H9 (cell line): ENCODE data around the gene APOL2. TPM values are rescaled to one million over a fixed set of nuclear protein-coding genes. Genes with fewer than 3 reads are reported as not detected.

Experiments used
- DNase-seq: peaks from one replicate; pipeline ENCODE4 v3.0.0-alpha.2; 2017
- H2AFZ ChIP-seq: one replicate; pipeline ENCODE4 v1.6.1; 2013; ENCODE audit warnings: mild to moderate bottlenecking, low read length, control low read depth, moderate library complexity
- H2AK5ac ChIP-seq: 2 replicates; pipeline ENCODE4 v1.6.1; 2013; ENCODE audit warnings: low read length, control low read depth, mixed read lengths; ENCODE audit not compliant: insufficient read length
- H2BK120ac ChIP-seq: one replicate; pipeline ENCODE4 v1.6.1; 2013; ENCODE audit warnings: low read depth, mild to moderate bottlenecking, low read length, control low read depth, inconsistent platforms; ENCODE audit not compliant: poor library complexity, severe bottlenecking
- H2BK12ac ChIP-seq: 2 replicates; pipeline ENCODE4 v1.6.1; 2013; ENCODE audit warnings: low read length, control low read depth, mixed read lengths, low read depth; ENCODE audit not compliant: insufficient read length
- H2BK15ac ChIP-seq: 2 replicates; pipeline ENCODE4 v1.6.1; 2013; ENCODE audit warnings: low read depth, low read length, control low read depth
- H2BK20ac ChIP-seq: one replicate; pipeline ENCODE4 v1.6.1; 2013; ENCODE audit warnings: low read depth, mild to moderate bottlenecking, low read length, control low read depth, inconsistent platforms; ENCODE audit not compliant: poor library complexity, severe bottlenecking
- H2BK5ac ChIP-seq: 2 replicates; pipeline ENCODE4 v1.6.1; 2013; ENCODE audit warnings: low read length, control low read depth, mixed read lengths; ENCODE audit not compliant: insufficient read length
- H3K14ac ChIP-seq: 2 replicates; pipeline ENCODE4 v1.6.1; 2013; ENCODE audit warnings: low read length, control low read depth; ENCODE audit not compliant: insufficient read depth
- H3K18ac ChIP-seq: 2 replicates; pipeline ENCODE4 v1.6.1; 2013; ENCODE audit warnings: low read depth, mild to moderate bottlenecking, mixed read lengths, low read length, control low read depth; ENCODE audit not compliant: insufficient read length
- H3K23ac ChIP-seq: 2 replicates; pipeline ENCODE4 v1.6.1; 2013; ENCODE audit warnings: low read length, control low read depth, mixed read lengths, low read depth; ENCODE audit not compliant: insufficient read length
- H3K23me2 ChIP-seq: 2 replicates; pipeline ENCODE4 v1.6.1; 2013; ENCODE audit warnings: low read depth, mild to moderate bottlenecking, mixed read lengths, low read length, control low read depth; ENCODE audit not compliant: insufficient read length, poor library complexity, severe bottlenecking
- H3K27ac ChIP-seq: 2 replicates; pipeline ENCODE4 v1.5.1; 2013; ENCODE audit warnings: low read length, control low read depth, mixed read lengths, low read depth; ENCODE audit not compliant: insufficient read length
- H3K27me3 ChIP-seq: 2 replicates; pipeline ENCODE4 v1.6.1; 2013; ENCODE audit warnings: low read length, control low read depth, inconsistent platforms; ENCODE audit not compliant: insufficient read depth
- H3K4ac ChIP-seq: 2 replicates; pipeline ENCODE4 v1.6.1; 2013; ENCODE audit warnings: low read depth, mild to moderate bottlenecking, control low read depth, inconsistent platforms, low read length, moderate library complexity
- H3K4me1 ChIP-seq: 2 replicates; pipeline ENCODE4 v1.6.1; 2013; ENCODE audit warnings: low read length, control low read depth, inconsistent platforms; ENCODE audit not compliant: insufficient read depth
- H3K4me2 ChIP-seq: 2 replicates; pipeline ENCODE4 v1.6.1; 2013; ENCODE audit warnings: low read length, control low read depth, mixed read lengths; ENCODE audit not compliant: insufficient read length, insufficient read depth
- H3K56ac ChIP-seq: 2 replicates; pipeline ENCODE4 v1.6.1; 2013; ENCODE audit warnings: low read depth, mild to moderate bottlenecking, mixed read lengths, low read length, control low read depth; ENCODE audit not compliant: insufficient read length
- H3K79me1 ChIP-seq: 2 replicates; pipeline ENCODE4 v1.6.1; 2013; ENCODE audit warnings: low read depth, mild to moderate bottlenecking, moderate library complexity, low read length, control low read depth, inconsistent platforms; ENCODE audit not compliant: insufficient read depth, poor library complexity, severe bottlenecking
- H3K79me2 ChIP-seq: 2 replicates; pipeline ENCODE4 v1.6.1; 2013; ENCODE audit warnings: low read length, control low read depth, inconsistent platforms; ENCODE audit not compliant: insufficient read depth
- H3K9ac ChIP-seq: 2 replicates; pipeline ENCODE4 v1.6.1; 2013; ENCODE audit warnings: low read length, control low read depth, mixed read lengths; ENCODE audit not compliant: insufficient read length; ENCODE audit errors: extremely low read depth
- H3K9me3 ChIP-seq: one replicate; pipeline ENCODE4 v1.6.1; 2013; ENCODE audit warnings: low read depth, low read length, inconsistent platforms; ENCODE audit not compliant: control insufficient read depth
- H3T11ph ChIP-seq: one replicate; pipeline ENCODE4 v1.6.1; 2013; ENCODE audit warnings: mild to moderate bottlenecking, low read length, control low read depth, inconsistent platforms
- H4K20me1 ChIP-seq: one replicate; pipeline ENCODE4 v1.6.1; 2013; ENCODE audit not compliant: control insufficient read depth, insufficient read length, insufficient read depth
- H4K5ac ChIP-seq: 2 replicates; pipeline ENCODE4 v1.6.1; 2013; ENCODE audit warnings: low read depth, mild to moderate bottlenecking, mixed read lengths, low read length, control low read depth; ENCODE audit not compliant: insufficient read length
- H4K8ac ChIP-seq: replicated peaks from 2 replicates; pipeline ENCODE4 v1.6.1; 2013; ENCODE audit warnings: low read length, control low read depth, mixed read lengths, low read depth; ENCODE audit not compliant: insufficient read length
- H4K91ac ChIP-seq: 2 replicates; pipeline ENCODE4 v1.6.1; 2013; ENCODE audit warnings: low read depth, mild to moderate bottlenecking, moderate library complexity, mixed read lengths, low read length, control low read depth; ENCODE audit not compliant: insufficient read length
- H3K27ac Mint-ChIP-seq, 3 experiments: 2 replicates in 2 of 3; 3 replicates in 1 of 3; pipeline ENCODE4 v1.8.0; 2020 to 2021; ENCODE audit warnings: mixed read lengths in 3 of 3, mild to moderate bottlenecking in 1 of 3, moderate library complexity in 1 of 3
- H3K27me3 Mint-ChIP-seq: 2 replicates; pipeline ENCODE4 v1.8.0; 2021; ENCODE audit warnings: low read depth, mild to moderate bottlenecking, moderate library complexity, mixed read lengths
- H3K36me3 Mint-ChIP-seq, 3 experiments: 2 replicates in 2 of 3; 3 replicates in 1 of 3; pipeline ENCODE4 v1.8.0; 2020 to 2021; ENCODE audit warnings: low read depth in 3 of 3, mixed read lengths in 3 of 3; ENCODE audit not compliant: insufficient read depth in 1 of 3
- H3K4me1 Mint-ChIP-seq, 2 experiments: 2 replicates each; pipeline ENCODE4 v1.8.0; 2020; ENCODE audit warnings: mixed read lengths in 2 of 2
- H3K4me3 Mint-ChIP-seq, 2 experiments: 2 replicates in 1 of 2; 3 replicates in 1 of 2; pipeline ENCODE4 v1.8.0; 2020 to 2021; ENCODE audit warnings: mild to moderate bottlenecking in 2 of 2, mixed read lengths in 2 of 2, moderate library complexity in 1 of 2
- H3K9me3 Mint-ChIP-seq, 2 experiments: 2 replicates in 1 of 2; 3 replicates in 1 of 2; pipeline ENCODE4 v1.8.0; 2020; ENCODE audit warnings: mild to moderate bottlenecking in 2 of 2, mixed read lengths in 2 of 2, moderate library complexity in 1 of 2
- WGBS: extraction: QIAGEN DNeasy Blood & Tissue Kit; methylation state at CpG from one replicate; pipeline ENCODE4 v1.1.7; 2013; ENCODE audit warnings: missing lambda C conversion rate, low lambda C conversion rate, mixed read lengths; ENCODE audit not compliant: insufficient read length; ENCODE audit errors: extremely low coverage; 5-methylcytosine and 5-hydroxymethylcytosine counted together
- total RNA-seq: library from RNA; stranded (reverse); gene quantifications from 2 replicates; pipeline ENCODE4 v1.2.1, GENCODE V29; 2021
- TF ChIP-seq, protein P1 (sequence below): fragments of 200-600 bp; sonication (generic); conservative IDR thresholded peaks from 3 replicates; pipeline ENCODE4 v1.8.0; 2021; ENCODE audit warnings: antibody characterized with exemption, mild to moderate bottlenecking

The APOL2 gene
- total RNA-seq, 1 experiment from 2014 or later, result 15.6 TPM

GRCh38 chr22:36180928-36181327 lies 58.4 kb downstream of the APOL2 start:
- H3K4me3 Mint-ChIP-seq, result no peak overlapping the region
- WGBS, result no CpG with 5 or more reads among the region's 6 CpGs

More at GRCh38 chr22:36180928-36181327, 58.4 kb downstream of the APOL2 start:
- Histone ChIP-seq H3K18ac (no peak overlapping the region), H3K56ac (no peak overlapping the region), H3K4me1 (no peaks in the 10 kb centered on the region), H3K9ac (no peak overlapping the region), H3T11ph (no peak overlapping the region), H3K4me2 (no peak overlapping the region), H3K79me2 (no peaks in the 10 kb centered on the region), H2BK12ac (no peak overlapping the region), H3K4ac (no peak overlapping the region), H2BK15ac (no peak overlapping the region), H2BK5ac (no peak overlapping the region), H2AK5ac (no peak overlapping the region), H2BK120ac (no peak overlapping the region), H3K9me3 (no peaks in the 10 kb centered on the region), H2BK20ac (no peak overlapping the region), H3K27ac (no peak overlapping the region), H4K91ac (no peak overlapping the region), H4K5ac (no peak overlapping the region), H3K27me3 (no peaks in the 10 kb centered on the region; the same call in 1 of the 2 replicates), H2AFZ (no peak overlapping the region), H3K14ac (no peak overlapping the region), H4K8ac (no peak overlapping the region), H3K79me1 (no peaks in the 10 kb centered on the region), H3K23me2 (no peaks in the 10 kb centered on the region), H3K23ac (no peak overlapping the region), H4K20me1 (no peaks in the 10 kb centered on the region)
- TF ChIP-seq, protein P1, sequence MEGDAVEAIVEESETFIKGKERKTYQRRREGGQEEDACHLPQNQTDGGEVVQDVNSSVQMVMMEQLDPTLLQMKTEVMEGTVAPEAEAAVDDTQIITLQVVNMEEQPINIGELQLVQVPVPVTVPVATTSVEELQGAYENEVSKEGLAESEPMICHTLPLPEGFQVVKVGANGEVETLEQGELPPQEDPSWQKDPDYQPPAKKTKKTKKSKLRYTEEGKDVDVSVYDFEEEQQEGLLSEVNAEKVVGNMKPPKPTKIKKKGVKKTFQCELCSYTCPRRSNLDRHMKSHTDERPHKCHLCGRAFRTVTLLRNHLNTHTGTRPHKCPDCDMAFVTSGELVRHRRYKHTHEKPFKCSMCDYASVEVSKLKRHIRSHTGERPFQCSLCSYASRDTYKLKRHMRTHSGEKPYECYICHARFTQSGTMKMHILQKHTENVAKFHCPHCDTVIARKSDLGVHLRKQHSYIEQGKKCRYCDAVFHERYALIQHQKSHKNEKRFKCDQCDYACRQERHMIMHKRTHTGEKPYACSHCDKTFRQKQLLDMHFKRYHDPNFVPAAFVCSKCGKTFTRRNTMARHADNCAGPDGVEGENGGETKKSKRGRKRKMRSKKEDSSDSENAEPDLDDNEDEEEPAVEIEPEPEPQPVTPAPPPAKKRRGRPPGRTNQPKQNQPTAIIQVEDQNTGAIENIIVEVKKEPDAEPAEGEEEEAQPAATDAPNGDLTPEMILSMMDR, result no peak
- Mint-ChIP-seq H3K27me3 (no peaks in the 10 kb centered on the region; the same call in none of the 2 replicates), H3K4me1 (peaks cover 10 to 16% of the 10 kb centered on the region in 2 experiments), H3K27ac (no peak overlapping the region), H3K36me3 (no peaks in the 10 kb centered on the region), H3K9me3 (no peaks in the 10 kb centered on the region; a peak in 1 of 5 replicates)
- DNase-seq, result no peak
